NCI-H526 (cell line): Measurements from ENCODE around the gene BCL6B.

Experiments used
- DNase-seq, 2 experiments: peaks; one replicate each; lab custom pipeline; 2025; lab: John Stamatoyannopoulos, UW

Gene BCL6B

GRCh38 chr17:7010523-7010922 lies 12.3 kb upstream of the BCL6B start:
- no peak for DNase-seq

GRCh38 chr17:7011415-7011814 lies 11.4 kb upstream of the BCL6B start:
- DNase-seq, result no peak

GRCh38 chr17:7011942-7012254 lies 11.0 kb upstream of the BCL6B start:
- DNase-seq, result no peak

- DNase-seq, result peak; percentile 64 to 96
Measured at GRCh38 chr17:7014261-7014994, 8.4 kb upstream of the BCL6B start.

GRCh38 chr17:7014995-7015958 lies 7.6 kb upstream of the BCL6B start:
- peak in 1 of 2 experiments; percentile 41 for DNase-seq

GRCh38 chr17:7016418-7016817 lies 6.4 kb upstream of the BCL6B start:
- no peak for DNase-seq

- DNase-seq, result no peak
Measured at GRCh38 chr17:7016886-7017826, 5.7 kb upstream of the BCL6B start.

GRCh38 chr17:7017827-7018200 lies 5.0 kb upstream of the BCL6B start:
- DNase-seq, result no peak

GRCh38 chr17:7018331-7018964 lies 4.4 kb upstream of the BCL6B start:
- no peak for DNase-seq

GRCh38 chr17:7019367-7019766 lies 3.5 kb upstream of the BCL6B start:
- no peak for DNase-seq

GRCh38 chr17:7019839-7020519 lies 2.9 kb upstream of the BCL6B start:
- peak in 1 of 2 experiments; percentile 55 for DNase-seq

- DNase-seq, result peak in 1 of 2 experiments; percentile 11
Measured at GRCh38 chr17:7020894-7021664, 1.8 kb upstream of the BCL6B start.

GRCh38 chr17:7021993-7022778 lies 664 bp upstream of the BCL6B start:
- DNase-seq, result peak in 1 of 2 experiments; percentile 74

GRCh38 chr17:7023576-7024401 lies 939 bp downstream of the BCL6B start:
- peak; percentile 71 to 89 for DNase-seq

- no peak for DNase-seq
Measured at GRCh38 chr17:7024402-7024785, 1.5 kb downstream of the BCL6B start.

GRCh38 chr17:7025245-7025644 lies 2.4 kb downstream of the BCL6B start:
- DNase-seq, result no peak

- DNase-seq, result no peak
Measured at GRCh38 chr17:7026471-7027115, 3.7 kb downstream of the BCL6B start.

- no peak for DNase-seq
Measured at GRCh38 chr17:7027335-7027734, 4.5 kb downstream of the BCL6B start.
